B cell (primary cell): ENCODE results near the gene MEGF11. TPM values are rescaled to one million over a fixed set of nuclear protein-coding genes. Genes with fewer than 3 reads are reported as not detected.

Experiments used
- ATAC-seq: fragments of 200-7000 bp; cut with Tn5 transposase; one replicate; pipeline ENCODE4 v1.10.0; 2021; ENCODE audit warnings: low read depth, mild to moderate bottlenecking, moderate number of reproducible peaks, moderate library complexity
- CTCF ChIA-PET: fragments of 350-600 bp; sonication (Branson Sonifier 250); formaldehyde crosslinking; loops from one replicate; lab custom pipeline; 2021; ENCODE audit warnings: antibody characterized with exemption, inconsistent platforms; lab: Charles Lee
- POLR2A ChIA-PET: fragments of 350-600 bp; sonication (Branson Sonifier 250); formaldehyde crosslinking; loops from one replicate; lab custom pipeline; 2021; ENCODE audit warnings: antibody characterized with exemption; lab: Charles Lee
- DNase-seq: peaks from one replicate; pipeline ENCODE4 v3.0.0; 2013
- H2AFZ ChIP-seq: 2 replicates; pipeline ENCODE4 v1.6.1; 2012; ENCODE audit warnings: mild to moderate bottlenecking, low read depth, low read length; ENCODE audit not compliant: insufficient read depth, poor library complexity, severe bottlenecking
- H3K27ac ChIP-seq, 2 donors: 1 replicate in 1 of 2; 2 replicates in 1 of 2; pipeline ENCODE4 v1.5.1; 2012 to 2013; ENCODE audit warnings: low read length in 2 of 2, mild to moderate bottlenecking in 2 of 2, moderate library complexity in 1 of 2
- H3K27me3 ChIP-seq, 4 experiments: fragments of 200-600 bp in 1 of 4; sonication (generic) in 1 of 4; replicated peaks in 1 of 4; 1 replicate in 2 of 4; 2 replicates in 2 of 4; pipeline versions ENCODE4 v1.6.1 to v1.7.0; 2013 to 2016; ENCODE audit warnings: low read length in 3 of 4, mild to moderate bottlenecking in 2 of 4, mixed read lengths in 1 of 4, moderate library complexity in 1 of 4; ENCODE audit not compliant: insufficient read depth in 4 of 4, control insufficient read depth in 3 of 4; ENCODE audit errors: control extremely low read depth in 1 of 4
- H3K36me3 ChIP-seq, 2 experiments: replicated peaks in 1 of 2; 1 replicate in 1 of 2; 2 replicates in 1 of 2; pipeline versions ENCODE4 v1.6.1 to v1.7.1; 2013; ENCODE audit warnings: low read length in 1 of 2; ENCODE audit not compliant: insufficient read depth in 2 of 2, control insufficient read depth in 1 of 2; ENCODE audit errors: control extremely low read depth in 1 of 2, extremely low read depth in 1 of 2
- H3K4me1 ChIP-seq, 2 donors: fragments of 200-600 bp in 1 of 2; sonication (generic) in 1 of 2; 1 replicate in 1 of 2; 2 replicates in 1 of 2; pipeline versions ENCODE4 v1.5.1 to v1.6.1; 2013 to 2017; ENCODE audit warnings: low read length in 2 of 2; ENCODE audit not compliant: control insufficient read depth in 2 of 2, insufficient read depth in 2 of 2
- H3K4me2 ChIP-seq: replicated peaks from 2 replicates; pipeline ENCODE3; 2012; ENCODE audit warnings: mild to moderate bottlenecking, low read depth, low read length; ENCODE audit not compliant: poor library complexity, severe bottlenecking
- H3K4me3 ChIP-seq, 5 experiments: fragments of 200-600 bp in 1 of 5; sonication (generic) in 1 of 5; 1 replicate in 3 of 5; 2 replicates in 2 of 5; pipeline versions ENCODE4 v1.5.1 to v1.7.0; 2011 to 2016; ENCODE audit warnings: low read length in 4 of 5, mild to moderate bottlenecking in 4 of 5, low read depth in 2 of 5, control low read depth in 1 of 5, moderate library complexity in 1 of 5; ENCODE audit not compliant: insufficient read depth in 1 of 5; ENCODE audit errors: control extremely low read depth in 1 of 5, extremely low read depth in 1 of 5
- H3K79me2 ChIP-seq: fragments of 200-600 bp; sonication (generic); one replicate; pipeline ENCODE4 v1.6.0; 2016; ENCODE audit warnings: low read length; ENCODE audit not compliant: control insufficient read depth, insufficient read depth
- H3K9ac ChIP-seq: fragments of 200-600 bp; sonication (generic); 2 replicates; pipeline ENCODE4 v1.6.1; 2017; ENCODE audit warnings: mild to moderate bottlenecking, low read length, moderate library complexity
- H3K9me3 ChIP-seq, 3 donors: one replicate each; pipeline versions ENCODE4 v1.6.1 to v1.7.1; 2013; ENCODE audit warnings: low read length in 2 of 3; ENCODE audit not compliant: control insufficient read depth in 2 of 3, insufficient read depth in 1 of 3; ENCODE audit errors: control extremely low read depth in 1 of 3
- H4K20me1 ChIP-seq: 2 replicates; pipeline ENCODE4 v1.6.0; 2012; ENCODE audit warnings: mild to moderate bottlenecking, low read length; ENCODE audit not compliant: insufficient read depth, control insufficient read depth, poor library complexity, severe bottlenecking
- H3K27ac Mint-ChIP-seq: one replicate; pipeline ENCODE4 v1.8.0; 2021; ENCODE audit warnings: mixed read lengths
- H3K27me3 Mint-ChIP-seq: one replicate; pipeline ENCODE4 v1.8.0; 2021; ENCODE audit warnings: mixed read lengths
- H3K4me1 Mint-ChIP-seq: one replicate; pipeline ENCODE4 v1.8.0; 2021; ENCODE audit warnings: mixed read lengths
- H3K4me3 Mint-ChIP-seq: one replicate; pipeline ENCODE4 v1.8.0; 2021; ENCODE audit warnings: mixed read lengths
- H3K9me3 Mint-ChIP-seq: one replicate; pipeline ENCODE4 v1.8.0; 2022; ENCODE audit warnings: mixed read lengths; ENCODE audit not compliant: insufficient read depth
- CTCF ChIP-seq: fragments of 200-600 bp; IDR thresholded peaks from one replicate; pipeline ENCODE4 v1.8.0; 2022; ENCODE audit warnings: antibody characterized with exemption, mild to moderate bottlenecking
- EZH2 ChIP-seq: IDR thresholded peaks from 2 replicates; pipeline ENCODE4 v1.6.1; 2012; ENCODE audit warnings: borderline replicate concordance, low read depth, mild to moderate bottlenecking, moderate library complexity, low read length; ENCODE audit not compliant: insufficient read depth, poor library complexity, severe bottlenecking
- WGBS: methylation state at CpG from one replicate; pipeline ENCODE4 v1.1.5; 2013; ENCODE audit warnings: missing lambda C conversion rate; ENCODE audit not compliant: insufficient coverage; 5-methylcytosine and 5-hydroxymethylcytosine counted together
- intact Hi-C: fragments of 100-400 bp; cut with micrococcal nuclease; formaldehyde crosslinking; loops from one replicate; pipeline ENCODE4 v1.10.0; 2022
- polyA plus RNA-seq: library from polyadenylated mRNA; depleted of rRNA; stranded (reverse); fragments of >200 nt; gene quantifications from 2 replicates; pipeline ENCODE4 v1.2.3, GENCODE V29; 2012
- total RNA-seq, 2 donors: library from RNA; stranded (reverse); fragments of 120-200 nt in 1 of 2; gene quantifications; 1 replicate in 1 of 2; 2 replicates in 1 of 2; pipeline versions ENCODE4 v1.2.3 to v1.2.4, GENCODE V29; 2013 to 2022

The MEGF11 gene
- total and polyA plus RNA-seq, 2 donors (not counting 1 experiment from before 2014, with no cell fraction given), result 0.04 to 0.34 TPM

GRCh38 chr15:66135664-66136063 is 117.9 kb downstream of the MEGF11 start:
- CTCF ChIA-PET, result no interaction called here
- DNase-seq (no peak), ATAC-seq (no peak)
- H3K27ac ChIP-seq, result no peak overlapping the region
- intact Hi-C loops, result no loop called here
- TF ChIP-seq EZH2 (no peak), CTCF (no peak)
- no peak overlapping the region for H3K9ac ChIP-seq
- no peaks in the 10 kb centered on the region for H3K4me1 Mint-ChIP-seq
- no peaks in the 10 kb centered on the region for H3K4me1 ChIP-seq
- POLR2A ChIA-PET, result no interaction called here
- H2AFZ ChIP-seq, result no peak overlapping the region
- H3K27ac Mint-ChIP-seq, result no peak overlapping the region
- no peaks in the 10 kb centered on the region for H3K9me3 ChIP-seq
- no peak overlapping the region for H3K4me3 ChIP-seq
- H3K79me2 ChIP-seq, result no peaks in the 10 kb centered on the region
- H3K27me3 ChIP-seq, result no peaks in the 10 kb centered on the region
- H3K27me3 Mint-ChIP-seq, result peaks cover 11% of the 10 kb centered on the region
- H3K4me3 Mint-ChIP-seq, result no peak overlapping the region
- no peaks in the 10 kb centered on the region for H3K36me3 ChIP-seq
- no peaks in the 10 kb centered on the region for H4K20me1 ChIP-seq
- no CpG with 5 or more reads among the region's 1 CpG for WGBS
- no peak overlapping the region for H3K4me2 ChIP-seq
- H3K9me3 Mint-ChIP-seq, result no peaks in the 10 kb centered on the region

GRCh38 chr15:66134284-66134683 is 119.3 kb downstream of the MEGF11 start:
- Histone ChIP-seq H3K27me3 (no peaks in the 10 kb centered on the region), H3K4me2 (no peak overlapping the region), H3K9me3 (no peaks in the 10 kb centered on the region), H3K4me3 (no peak overlapping the region), H3K36me3 (no peaks in the 10 kb centered on the region), H4K20me1 (no peaks in the 10 kb centered on the region), H3K27ac (no peak overlapping the region), H2AFZ (no peak overlapping the region), H3K79me2 (no peaks in the 10 kb centered on the region), H3K4me1 (no peaks in the 10 kb centered on the region), H3K9ac (no peak overlapping the region)
- no peak for TF ChIP-seq EZH2
- no peak for TF ChIP-seq CTCF
- ChIA-PET POLR2A (no interaction called here), CTCF (no interaction called here)
- WGBS, result 93% methylated on average over 3 of the region's 3 CpGs
- ATAC-seq (no peak), DNase-seq (no peak)
- H3K27ac Mint-ChIP-seq, result no peak overlapping the region
- H3K4me1 Mint-ChIP-seq, result no peaks in the 10 kb centered on the region
- no peak overlapping the region for H3K4me3 Mint-ChIP-seq
- H3K9me3 Mint-ChIP-seq, result no peaks in the 10 kb centered on the region
- intact Hi-C loops, result no loop called here
- H3K27me3 Mint-ChIP-seq, result peaks cover 22% of the 10 kb centered on the region
